ENCODE data around the gene LGALS7B. TPM values are rescaled to one million over a fixed set of nuclear protein-coding genes. Genes with fewer than 3 reads are reported as not detected.

Gene LGALS7B
- total and polyA plus RNA-seq, 2 experiments from 2014 or later, result 2.4 to 6.6 TPM

DNA sequence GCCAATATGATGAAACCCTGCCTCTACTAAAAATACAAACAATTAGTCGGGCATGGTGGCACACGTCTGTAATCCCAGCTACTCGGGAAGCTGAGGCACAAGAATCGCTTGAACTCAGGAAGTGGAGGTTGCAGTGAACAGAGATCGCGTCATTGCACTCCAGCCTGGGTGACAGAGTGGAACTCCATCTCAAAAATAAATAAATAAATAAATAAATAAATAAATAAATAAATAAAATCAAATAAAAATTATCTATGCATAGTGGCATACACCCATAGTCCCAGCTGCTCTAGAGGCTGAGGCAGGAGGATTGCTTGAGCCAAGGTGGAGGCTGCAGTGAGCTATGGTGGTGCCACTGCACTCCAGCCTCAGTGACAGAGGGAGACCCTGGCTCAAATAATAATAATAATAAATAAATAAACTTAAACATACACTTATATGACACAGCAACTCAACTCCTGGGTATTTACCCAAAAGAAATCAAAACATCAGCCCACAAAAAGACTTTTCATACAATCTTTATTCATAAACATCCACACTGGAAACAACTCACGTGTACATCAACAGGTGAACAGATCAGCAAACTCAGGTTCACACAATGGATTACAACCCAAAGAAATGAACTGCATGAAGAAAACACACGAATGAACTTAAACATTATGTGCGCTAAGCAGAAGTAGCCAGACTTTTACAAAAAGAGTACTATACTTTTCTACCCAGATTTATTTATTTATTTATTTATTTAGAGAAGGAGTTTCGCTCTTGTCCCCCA, 22.5 kb upstream of the LGALS7B start:
- no peak for TF ChIP-seq POLR2AphosphoS5 (IDR thresholded peaks at IDR 0.05; ENCODE audit: low read depth)
- TF ChIP-seq ZNF114 (CRISPR knock-in tag; IDR thresholded peaks at IDR 0.05), result no peak
- TF ChIP-seq NANOG (IDR thresholded peaks at IDR 0.05; ENCODE audit: borderline replicate concordance), result no peak
- no peak for TF ChIP-seq ZNF331 (CRISPR knock-in tag; IDR thresholded peaks at IDR 0.05; ENCODE audit: low read depth)
- TF ChIP-seq, protein P1, sequence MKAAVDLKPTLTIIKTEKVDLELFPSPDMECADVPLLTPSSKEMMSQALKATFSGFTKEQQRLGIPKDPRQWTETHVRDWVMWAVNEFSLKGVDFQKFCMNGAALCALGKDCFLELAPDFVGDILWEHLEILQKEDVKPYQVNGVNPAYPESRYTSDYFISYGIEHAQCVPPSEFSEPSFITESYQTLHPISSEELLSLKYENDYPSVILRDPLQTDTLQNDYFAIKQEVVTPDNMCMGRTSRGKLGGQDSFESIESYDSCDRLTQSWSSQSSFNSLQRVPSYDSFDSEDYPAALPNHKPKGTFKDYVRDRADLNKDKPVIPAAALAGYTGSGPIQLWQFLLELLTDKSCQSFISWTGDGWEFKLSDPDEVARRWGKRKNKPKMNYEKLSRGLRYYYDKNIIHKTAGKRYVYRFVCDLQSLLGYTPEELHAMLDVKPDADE (IDR thresholded peaks at IDR 0.05), result no peak
- no peak for TF ChIP-seq CREB1 (CRISPR knock-in tag; IDR thresholded peaks at IDR 0.05; ENCODE audit: low read depth)
- TF ChIP-seq, protein P2, sequence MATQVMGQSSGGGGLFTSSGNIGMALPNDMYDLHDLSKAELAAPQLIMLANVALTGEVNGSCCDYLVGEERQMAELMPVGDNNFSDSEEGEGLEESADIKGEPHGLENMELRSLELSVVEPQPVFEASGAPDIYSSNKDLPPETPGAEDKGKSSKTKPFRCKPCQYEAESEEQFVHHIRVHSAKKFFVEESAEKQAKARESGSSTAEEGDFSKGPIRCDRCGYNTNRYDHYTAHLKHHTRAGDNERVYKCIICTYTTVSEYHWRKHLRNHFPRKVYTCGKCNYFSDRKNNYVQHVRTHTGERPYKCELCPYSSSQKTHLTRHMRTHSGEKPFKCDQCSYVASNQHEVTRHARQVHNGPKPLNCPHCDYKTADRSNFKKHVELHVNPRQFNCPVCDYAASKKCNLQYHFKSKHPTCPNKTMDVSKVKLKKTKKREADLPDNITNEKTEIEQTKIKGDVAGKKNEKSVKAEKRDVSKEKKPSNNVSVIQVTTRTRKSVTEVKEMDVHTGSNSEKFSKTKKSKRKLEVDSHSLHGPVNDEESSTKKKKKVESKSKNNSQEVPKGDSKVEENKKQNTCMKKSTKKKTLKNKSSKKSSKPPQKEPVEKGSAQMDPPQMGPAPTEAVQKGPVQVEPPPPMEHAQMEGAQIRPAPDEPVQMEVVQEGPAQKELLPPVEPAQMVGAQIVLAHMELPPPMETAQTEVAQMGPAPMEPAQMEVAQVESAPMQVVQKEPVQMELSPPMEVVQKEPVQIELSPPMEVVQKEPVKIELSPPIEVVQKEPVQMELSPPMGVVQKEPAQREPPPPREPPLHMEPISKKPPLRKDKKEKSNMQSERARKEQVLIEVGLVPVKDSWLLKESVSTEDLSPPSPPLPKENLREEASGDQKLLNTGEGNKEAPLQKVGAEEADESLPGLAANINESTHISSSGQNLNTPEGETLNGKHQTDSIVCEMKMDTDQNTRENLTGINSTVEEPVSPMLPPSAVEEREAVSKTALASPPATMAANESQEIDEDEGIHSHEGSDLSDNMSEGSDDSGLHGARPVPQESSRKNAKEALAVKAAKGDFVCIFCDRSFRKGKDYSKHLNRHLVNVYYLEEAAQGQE (IDR thresholded peaks at IDR 0.05; ENCODE audit: unreplicated experiment), result no peak
- TF ChIP-seq, protein P3, sequence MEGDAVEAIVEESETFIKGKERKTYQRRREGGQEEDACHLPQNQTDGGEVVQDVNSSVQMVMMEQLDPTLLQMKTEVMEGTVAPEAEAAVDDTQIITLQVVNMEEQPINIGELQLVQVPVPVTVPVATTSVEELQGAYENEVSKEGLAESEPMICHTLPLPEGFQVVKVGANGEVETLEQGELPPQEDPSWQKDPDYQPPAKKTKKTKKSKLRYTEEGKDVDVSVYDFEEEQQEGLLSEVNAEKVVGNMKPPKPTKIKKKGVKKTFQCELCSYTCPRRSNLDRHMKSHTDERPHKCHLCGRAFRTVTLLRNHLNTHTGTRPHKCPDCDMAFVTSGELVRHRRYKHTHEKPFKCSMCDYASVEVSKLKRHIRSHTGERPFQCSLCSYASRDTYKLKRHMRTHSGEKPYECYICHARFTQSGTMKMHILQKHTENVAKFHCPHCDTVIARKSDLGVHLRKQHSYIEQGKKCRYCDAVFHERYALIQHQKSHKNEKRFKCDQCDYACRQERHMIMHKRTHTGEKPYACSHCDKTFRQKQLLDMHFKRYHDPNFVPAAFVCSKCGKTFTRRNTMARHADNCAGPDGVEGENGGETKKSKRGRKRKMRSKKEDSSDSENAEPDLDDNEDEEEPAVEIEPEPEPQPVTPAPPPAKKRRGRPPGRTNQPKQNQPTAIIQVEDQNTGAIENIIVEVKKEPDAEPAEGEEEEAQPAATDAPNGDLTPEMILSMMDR (conservative IDR thresholded peaks at IDR 0.05; ENCODE audit: low read depth in 2 of 2), result no peak
- TF ChIP-seq JUNB (IDR thresholded peaks at IDR 0.05; ENCODE audit: unreplicated experiment), result no peak
- TF ChIP-seq, protein P4, sequence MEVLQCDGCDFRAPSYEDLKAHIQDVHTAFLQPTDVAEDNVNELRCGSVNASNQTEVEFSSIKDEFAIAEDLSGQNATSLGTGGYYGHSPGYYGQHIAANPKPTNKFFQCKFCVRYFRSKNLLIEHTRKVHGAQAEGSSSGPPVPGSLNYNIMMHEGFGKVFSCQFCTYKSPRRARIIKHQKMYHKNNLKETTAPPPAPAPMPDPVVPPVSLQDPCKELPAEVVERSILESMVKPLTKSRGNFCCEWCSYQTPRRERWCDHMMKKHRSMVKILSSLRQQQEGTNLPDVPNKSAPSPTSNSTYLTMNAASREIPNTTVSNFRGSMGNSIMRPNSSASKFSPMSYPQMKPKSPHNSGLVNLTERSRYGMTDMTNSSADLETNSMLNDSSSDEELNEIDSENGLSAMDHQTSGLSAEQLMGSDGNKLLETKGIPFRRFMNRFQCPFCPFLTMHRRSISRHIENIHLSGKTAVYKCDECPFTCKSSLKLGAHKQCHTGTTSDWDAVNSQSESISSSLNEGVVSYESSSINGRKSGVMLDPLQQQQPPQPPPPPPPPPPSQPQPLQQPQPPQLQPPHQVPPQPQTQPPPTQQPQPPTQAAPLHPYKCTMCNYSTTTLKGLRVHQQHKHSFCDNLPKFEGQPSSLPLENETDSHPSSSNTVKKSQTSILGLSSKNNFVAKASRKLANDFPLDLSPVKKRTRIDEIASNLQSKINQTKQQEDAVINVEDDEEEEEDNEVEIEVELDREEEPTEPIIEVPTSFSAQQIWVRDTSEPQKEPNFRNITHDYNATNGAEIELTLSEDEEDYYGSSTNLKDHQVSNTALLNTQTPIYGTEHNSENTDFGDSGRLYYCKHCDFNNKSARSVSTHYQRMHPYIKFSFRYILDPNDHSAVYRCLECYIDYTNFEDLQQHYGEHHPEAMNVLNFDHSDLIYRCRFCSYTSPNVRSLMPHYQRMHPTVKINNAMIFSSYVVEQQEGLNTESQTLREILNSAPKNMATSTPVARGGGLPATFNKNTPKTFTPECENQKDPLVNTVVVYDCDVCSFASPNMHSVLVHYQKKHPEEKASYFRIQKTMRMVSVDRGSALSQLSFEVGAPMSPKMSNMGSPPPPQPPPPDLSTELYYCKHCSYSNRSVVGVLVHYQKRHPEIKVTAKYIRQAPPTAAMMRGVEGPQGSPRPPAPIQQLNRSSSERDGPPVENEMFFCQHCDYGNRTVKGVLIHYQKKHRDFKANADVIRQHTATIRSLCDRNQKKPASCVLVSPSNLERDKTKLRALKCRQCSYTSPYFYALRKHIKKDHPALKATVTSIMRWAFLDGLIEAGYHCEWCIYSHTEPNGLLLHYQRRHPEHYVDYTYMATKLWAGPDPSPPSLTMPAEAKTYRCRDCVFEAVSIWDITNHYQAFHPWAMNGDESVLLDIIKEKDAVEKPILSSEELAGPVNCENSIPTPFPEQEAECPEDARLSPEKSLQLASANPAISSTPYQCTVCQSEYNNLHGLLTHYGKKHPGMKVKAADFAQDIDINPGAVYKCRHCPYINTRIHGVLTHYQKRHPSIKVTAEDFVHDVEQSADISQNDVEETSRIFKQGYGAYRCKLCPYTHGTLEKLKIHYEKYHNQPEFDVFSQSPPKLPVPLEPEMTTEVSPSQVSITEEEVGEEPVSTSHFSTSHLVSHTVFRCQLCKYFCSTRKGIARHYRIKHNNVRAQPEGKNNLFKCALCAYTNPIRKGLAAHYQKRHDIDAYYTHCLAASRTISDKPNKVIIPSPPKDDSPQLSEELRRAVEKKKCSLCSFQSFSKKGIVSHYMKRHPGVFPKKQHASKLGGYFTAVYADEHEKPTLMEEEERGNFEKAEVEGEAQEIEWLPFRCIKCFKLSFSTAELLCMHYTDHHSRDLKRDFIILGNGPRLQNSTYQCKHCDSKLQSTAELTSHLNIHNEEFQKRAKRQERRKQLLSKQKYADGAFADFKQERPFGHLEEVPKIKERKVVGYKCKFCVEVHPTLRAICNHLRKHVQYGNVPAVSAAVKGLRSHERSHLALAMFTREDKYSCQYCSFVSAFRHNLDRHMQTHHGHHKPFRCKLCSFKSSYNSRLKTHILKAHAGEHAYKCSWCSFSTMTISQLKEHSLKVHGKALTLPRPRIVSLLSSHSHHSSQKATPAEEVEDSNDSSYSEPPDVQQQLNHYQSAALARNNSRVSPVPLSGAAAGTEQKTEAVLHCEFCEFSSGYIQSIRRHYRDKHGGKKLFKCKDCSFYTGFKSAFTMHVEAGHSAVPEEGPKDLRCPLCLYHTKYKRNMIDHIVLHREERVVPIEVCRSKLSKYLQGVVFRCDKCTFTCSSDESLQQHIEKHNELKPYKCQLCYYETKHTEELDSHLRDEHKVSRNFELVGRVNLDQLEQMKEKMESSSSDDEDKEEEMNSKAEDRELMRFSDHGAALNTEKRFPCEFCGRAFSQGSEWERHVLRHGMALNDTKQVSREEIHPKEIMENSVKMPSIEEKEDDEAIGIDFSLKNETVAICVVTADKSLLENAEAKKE (CRISPR knock-in tag; IDR thresholded peaks at IDR 0.05), result no peak
- no peak for TF ChIP-seq EZH2 (IDR thresholded peaks at IDR 0.05; ENCODE audit: low read depth, unreplicated experiment)

More for the DNA sequence above, 22.5 kb upstream of the LGALS7B start:
- Mint-ChIP-seq H3K27ac (no peak overlapping the region), H3K4me3 (no peak overlapping the region; the same call in 2 of the 3 replicates), H3K36me3 (ENCODE audit: low read depth) (no peaks in the 10 kb centered on the region; the same call in 2 of the 3 replicates), H3K27me3 (ENCODE audit: insufficient read depth, low read depth, poor library complexity) (peaks cover 3% of the 10 kb centered on the region), H3K9me3 (no peaks in the 10 kb centered on the region), H3K4me1 (peaks cover 4% of the 10 kb centered on the region; the same call in 2 of the 3 replicates)
- H3K4me3 ChIP-seq, result no peak overlapping the region
- H2AFZ ChIP-seq, result no peak overlapping the region
- no peaks in the 10 kb centered on the region for H3K36me3 ChIP-seq (ENCODE audit: insufficient read depth)
- H3K79me2 ChIP-seq (replicated peaks; ENCODE audit: insufficient read depth), result no peaks in the 10 kb centered on the region
- no peak for ATAC-seq
- H3K4me2 ChIP-seq, result no peak overlapping the region
- H3K9me2 ChIP-seq (ENCODE audit: insufficient read depth), result no peaks in the 10 kb centered on the region
- DNase-seq (ENCODE audit: low spot score), result no peak
- H3K4me1 ChIP-seq (ENCODE audit: insufficient read depth), result no peaks in the 10 kb centered on the region
- H3K27me3 ChIP-seq (ENCODE audit: insufficient read depth), result 0 out of 2 replicates have a peak, but pooled peaks cover 4% of the 10 kb centered on the region
- no peaks in the 10 kb centered on the region for H4K20me1 ChIP-seq (replicated peaks; ENCODE audit: insufficient read depth)
- no peak overlapping the region for H3K27ac ChIP-seq (ENCODE audit: low read depth)
- H3F3A ChIP-seq (replicated peaks; ENCODE audit: low read depth), result peaks cover 4% of the 10 kb centered on the region; the same call in 1 of the 2 replicates
